A549 (cell line): ENCODE data around the gene GET4. TPM values are rescaled to one million over a fixed set of nuclear protein-coding genes. Genes with fewer than 3 reads are reported as not detected.

Experiments
- ATAC-seq, 2 experiments: fragments of 200-7000 bp in 1 of 2; fragments of >200 bp in 1 of 2; cut with Nextera tagmentation in 1 of 2; cut with Tn5 transposase in 1 of 2; 3 replicates each; pipeline versions ENCODE4 v1.8.0 to v1.9.1; 2018 to 2020; ENCODE audit warnings: mild to moderate bottlenecking in 1 of 2, moderate library complexity in 1 of 2
- CTCF ChIA-PET: fragments of 300-600 bp; sonication (Branson Sonifier 250); formaldehyde crosslinking; extraction: SDS; loops from one replicate; lab custom pipeline; 2021; ENCODE audit warnings: antibody characterized with exemption, inconsistent platforms; lab: Yijun Ruan, JAX
- POLR2A ChIA-PET: fragments of 350-600 bp; formaldehyde crosslinking; extraction: SDS; loops from one replicate; lab custom pipeline; 2021; ENCODE audit warnings: antibody characterized with exemption, inconsistent platforms; lab: Yijun Ruan, JAX
- DNase-seq, 2 experiments: peaks; one replicate each; pipeline versions ENCODE4 v3.0.0 to v3.0.0-alpha.2; 2011 to 2016; ENCODE audit warnings: low read depth in 1 of 2, low spot score in 1 of 2
- FAIRE-seq: peaks from 2 replicates; lab custom pipeline; 2011; peaks lifted over from hg19 to GRCh38; lab: Jason Lieb, UNC
- H3K27ac ChIP-seq, 2 experiments: fragments of >200 bp; sonication (Bioruptor Twin); formaldehyde crosslinking; 3 replicates each; pipeline ENCODE4 v1.5.1; 2016 to 2017
- H3K4me1 ChIP-seq: fragments of >200 bp; sonication (Bioruptor Twin); formaldehyde crosslinking; 3 replicates; pipeline ENCODE4 v1.6.1; 2016
- H3K4me2 ChIP-seq: fragments of >200 bp; sonication (Bioruptor Twin); formaldehyde crosslinking; 3 replicates; pipeline ENCODE4 v1.6.1; 2016
- H3K4me3 ChIP-seq: fragments of >200 bp; sonication (Bioruptor Twin); formaldehyde crosslinking; 3 replicates; pipeline ENCODE4 v1.5.1; 2016
- H3K9me3 ChIP-seq: fragments of >200 bp; sonication (Bioruptor Twin); formaldehyde crosslinking; 3 replicates; pipeline ENCODE4 v1.6.1; 2016
- BHLHE40 ChIP-seq: IDR thresholded peaks from 2 replicates; pipeline ENCODE4 v1.6.1; 2012; ENCODE audit warnings: low read depth, low read length, inconsistent platforms
- CBX2 ChIP-seq: fragments of 200-600 bp; sonication (generic); IDR thresholded peaks from 2 replicates; pipeline ENCODE4 v1.6.1; 2016; ENCODE audit warnings: low read depth, mild to moderate bottlenecking, borderline replicate concordance
- CEBPB ChIP-seq, 2 experiments: fragments of >200 bp in 1 of 2; sonication (Bioruptor Twin) in 1 of 2; formaldehyde crosslinking in 1 of 2; IDR thresholded peaks; 2 replicates each; pipeline ENCODE4 v1.6.1; 2012 to 2016
- FOSB ChIP-seq: fragments of 250-450 bp; sonication (Bioruptor Pico); IDR thresholded peaks from 2 replicates; pipeline ENCODE4 v1.5.0; 2020; ENCODE audit warnings: mild to moderate bottlenecking, moderate library complexity
- FOXS1 ChIP-seq: fragments of 250-450 bp; sonication (Bioruptor Pico); IDR thresholded peaks from 2 replicates; pipeline ENCODE4 v1.5.0; 2020; ENCODE audit warnings: mild to moderate bottlenecking, moderate library complexity
- GATA3 ChIP-seq: IDR thresholded peaks from 2 replicates; pipeline ENCODE4 v1.6.1; 2012; ENCODE audit warnings: borderline replicate concordance
- HOXA7 ChIP-seq: fragments of 250-450 bp; sonication (Bioruptor Pico); IDR thresholded peaks from 2 replicates; pipeline ENCODE4 v1.5.0; 2020; ENCODE audit warnings: mild to moderate bottlenecking, moderate library complexity
- KDM5A ChIP-seq: fragments of 200-600 bp; sonication (generic); IDR thresholded peaks from 2 replicates; pipeline ENCODE4 v1.6.1; 2016; ENCODE audit warnings: antibody characterized with exemption, mild to moderate bottlenecking
- MAZ ChIP-seq: fragments of 150-350 bp; IDR thresholded peaks from 2 replicates; pipeline ENCODE4 v1.6.1; 2014; ENCODE audit warnings: antibody characterized with exemption, low read depth, low read length, borderline replicate concordance
- MYC ChIP-seq: IDR thresholded peaks from 2 replicates; pipeline ENCODE4 v1.6.1; 2012; ENCODE audit warnings: mild to moderate bottlenecking, inconsistent platforms, low read length, improper control_type of control experiment, borderline replicate concordance
- NR3C1 ChIP-seq: fragments of >200 bp; sonication (Bioruptor Twin); formaldehyde crosslinking; IDR thresholded peaks from 3 replicates; pipeline ENCODE4 v1.6.1; 2017
- RARB ChIP-seq: fragments of 250-450 bp; sonication (Bioruptor Pico); IDR thresholded peaks from 2 replicates; pipeline ENCODE4 v1.8.0; 2021; ENCODE audit warnings: mild to moderate bottlenecking, moderate library complexity
- SMC3 ChIP-seq: fragments of >200 bp; sonication (Bioruptor Twin); formaldehyde crosslinking; IDR thresholded peaks from 3 replicates; pipeline ENCODE4 v1.6.1; 2018; ENCODE audit warnings: inconsistent platforms
- SREBF2 ChIP-seq: fragments of 450-650 bp; IDR thresholded peaks from 2 replicates; pipeline ENCODE4 v1.6.1; 2014; ENCODE audit warnings: mild to moderate bottlenecking, moderate library complexity
- TP53 ChIP-seq: fragments of 250-450 bp; sonication (Bioruptor Pico); IDR thresholded peaks from 2 replicates; pipeline ENCODE4 v1.5.0; 2021; ENCODE audit warnings: mild to moderate bottlenecking, moderate library complexity
- ZNF302 ChIP-seq: fragments of 250-450 bp; sonication (Bioruptor Pico); IDR thresholded peaks from 2 replicates; pipeline ENCODE4 v1.9.0; 2021; ENCODE audit warnings: inconsistent platforms, mild to moderate bottlenecking, moderate library complexity
- WGBS: methylation state at CpG from one replicate; pipeline ENCODE4 v1.1.6; 2017; ENCODE audit errors: missing lambda C conversion rate; 5-methylcytosine and 5-hydroxymethylcytosine counted together
- polyA plus RNA-seq, 4 experiments: library from polyadenylated mRNA; depleted of rRNA in 3 of 4; stranded (reverse); fragments of >200 nt; fragmentation: RNase III in 1 of 4; extraction: RNeasy Plus Mini Kit Qiagen cat#74134 plus additional on column Dnase treatment in 1 of 4; gene quantifications; 2 replicates in 3 of 4; 3 replicates in 1 of 4; pipeline ENCODE4 v1.2.3, GENCODE V29; 2011 to 2017
- TF ChIP-seq, protein P1 (sequence below): IDR thresholded peaks from 2 replicates; pipeline ENCODE4 v1.6.1; 2012
- TF ChIP-seq, protein P2 (sequence below): fragments of 200-600 bp; sonication (generic); IDR thresholded peaks from 2 replicates; pipeline ENCODE4 v1.6.1; 2016; ENCODE audit warnings: antibody characterized with exemption, mild to moderate bottlenecking, moderate library complexity
- TF ChIP-seq, protein P3 (sequence below): fragments of >200 bp; sonication (Bioruptor Twin); formaldehyde crosslinking; IDR thresholded peaks from 3 replicates; pipeline ENCODE4 v1.5.1; 2016

GET4 gene
- polyA plus RNA-seq, 2 of the 4 experiments (the other 2 are of a cell fraction): 26.1 to 37.0 TPM

DNA sequence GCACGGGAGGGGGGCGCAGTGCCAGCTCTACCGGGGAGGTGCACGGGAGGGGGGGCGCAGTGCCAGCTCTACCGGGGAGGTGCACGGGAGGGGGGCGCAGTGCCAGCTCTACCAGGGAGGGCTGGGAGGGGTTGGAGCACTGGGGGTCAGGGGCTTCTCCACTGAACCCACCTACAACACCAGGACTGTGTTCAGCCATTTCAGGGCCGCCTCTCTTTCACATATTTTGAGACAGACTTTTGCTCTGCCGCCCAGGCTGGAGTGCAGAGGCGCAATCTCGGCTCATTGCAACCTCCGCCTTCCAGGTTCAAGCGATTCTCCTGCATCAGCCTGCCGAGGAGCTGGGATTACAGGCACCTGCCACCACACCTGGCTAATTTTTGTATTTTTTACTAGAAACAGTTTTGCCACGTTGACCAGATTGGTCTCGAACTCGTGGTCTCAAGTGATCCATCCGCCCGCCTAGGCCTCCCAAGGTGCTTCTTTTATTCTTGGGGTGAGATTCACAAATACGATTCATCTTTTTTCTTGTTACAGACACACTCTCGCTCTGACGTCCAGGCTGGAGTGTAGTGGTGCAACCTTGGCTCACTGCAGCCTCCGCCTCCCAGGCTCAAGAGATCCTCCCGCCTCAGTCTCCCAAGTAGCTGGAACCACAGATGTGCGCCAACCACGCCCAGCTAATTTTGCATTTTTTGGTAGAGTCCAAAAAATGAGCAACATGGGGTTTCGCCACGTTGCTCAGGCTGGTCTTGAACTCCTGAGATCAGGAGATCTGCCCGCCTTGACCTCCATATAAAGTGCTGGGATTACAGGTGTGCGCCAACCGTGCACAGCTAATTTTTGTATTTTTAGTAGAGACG lies 41.1 kb downstream of the GET4 start:
- no peak for FAIRE-seq
- WGBS: 92% methylated on average over 25 of the region's 33 CpGs
- Histone ChIP-seq H3K27ac (no peak overlapping the region), H3K4me1 (peaks cover 17% of the 10 kb centered on the region), H3K4me3 (no peak overlapping the region), H3K4me2 (no peak overlapping the region), H3K9me3 (no peaks in the 10 kb centered on the region)
- ATAC-seq: no peak
- no peak for DNase-seq
- no peak for TF ChIP-seq MYC
- TF ChIP-seq SREBF2: no peak
- TF ChIP-seq, protein P1, sequence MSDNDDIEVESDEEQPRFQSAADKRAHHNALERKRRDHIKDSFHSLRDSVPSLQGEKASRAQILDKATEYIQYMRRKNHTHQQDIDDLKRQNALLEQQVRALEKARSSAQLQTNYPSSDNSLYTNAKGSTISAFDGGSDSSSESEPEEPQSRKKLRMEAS: no peak
- no peak for TF ChIP-seq TP53
- TF ChIP-seq BHLHE40: no peak
- TF ChIP-seq CEBPB (IDR thresholded peaks at IDR 0.05): no peak
- TF ChIP-seq GATA3: no peak
- no peak for TF ChIP-seq ZNF302 (CRISPR knock-in tag)
- TF ChIP-seq NR3C1: no peak
- no peak for TF ChIP-seq CBX2
- no peak for TF ChIP-seq FOXS1 (CRISPR knock-in tag)
- TF ChIP-seq, protein P2, sequence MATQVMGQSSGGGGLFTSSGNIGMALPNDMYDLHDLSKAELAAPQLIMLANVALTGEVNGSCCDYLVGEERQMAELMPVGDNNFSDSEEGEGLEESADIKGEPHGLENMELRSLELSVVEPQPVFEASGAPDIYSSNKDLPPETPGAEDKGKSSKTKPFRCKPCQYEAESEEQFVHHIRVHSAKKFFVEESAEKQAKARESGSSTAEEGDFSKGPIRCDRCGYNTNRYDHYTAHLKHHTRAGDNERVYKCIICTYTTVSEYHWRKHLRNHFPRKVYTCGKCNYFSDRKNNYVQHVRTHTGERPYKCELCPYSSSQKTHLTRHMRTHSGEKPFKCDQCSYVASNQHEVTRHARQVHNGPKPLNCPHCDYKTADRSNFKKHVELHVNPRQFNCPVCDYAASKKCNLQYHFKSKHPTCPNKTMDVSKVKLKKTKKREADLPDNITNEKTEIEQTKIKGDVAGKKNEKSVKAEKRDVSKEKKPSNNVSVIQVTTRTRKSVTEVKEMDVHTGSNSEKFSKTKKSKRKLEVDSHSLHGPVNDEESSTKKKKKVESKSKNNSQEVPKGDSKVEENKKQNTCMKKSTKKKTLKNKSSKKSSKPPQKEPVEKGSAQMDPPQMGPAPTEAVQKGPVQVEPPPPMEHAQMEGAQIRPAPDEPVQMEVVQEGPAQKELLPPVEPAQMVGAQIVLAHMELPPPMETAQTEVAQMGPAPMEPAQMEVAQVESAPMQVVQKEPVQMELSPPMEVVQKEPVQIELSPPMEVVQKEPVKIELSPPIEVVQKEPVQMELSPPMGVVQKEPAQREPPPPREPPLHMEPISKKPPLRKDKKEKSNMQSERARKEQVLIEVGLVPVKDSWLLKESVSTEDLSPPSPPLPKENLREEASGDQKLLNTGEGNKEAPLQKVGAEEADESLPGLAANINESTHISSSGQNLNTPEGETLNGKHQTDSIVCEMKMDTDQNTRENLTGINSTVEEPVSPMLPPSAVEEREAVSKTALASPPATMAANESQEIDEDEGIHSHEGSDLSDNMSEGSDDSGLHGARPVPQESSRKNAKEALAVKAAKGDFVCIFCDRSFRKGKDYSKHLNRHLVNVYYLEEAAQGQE: no peak
- no peak for TF ChIP-seq RARB (CRISPR knock-in tag)
- TF ChIP-seq, protein P3, sequence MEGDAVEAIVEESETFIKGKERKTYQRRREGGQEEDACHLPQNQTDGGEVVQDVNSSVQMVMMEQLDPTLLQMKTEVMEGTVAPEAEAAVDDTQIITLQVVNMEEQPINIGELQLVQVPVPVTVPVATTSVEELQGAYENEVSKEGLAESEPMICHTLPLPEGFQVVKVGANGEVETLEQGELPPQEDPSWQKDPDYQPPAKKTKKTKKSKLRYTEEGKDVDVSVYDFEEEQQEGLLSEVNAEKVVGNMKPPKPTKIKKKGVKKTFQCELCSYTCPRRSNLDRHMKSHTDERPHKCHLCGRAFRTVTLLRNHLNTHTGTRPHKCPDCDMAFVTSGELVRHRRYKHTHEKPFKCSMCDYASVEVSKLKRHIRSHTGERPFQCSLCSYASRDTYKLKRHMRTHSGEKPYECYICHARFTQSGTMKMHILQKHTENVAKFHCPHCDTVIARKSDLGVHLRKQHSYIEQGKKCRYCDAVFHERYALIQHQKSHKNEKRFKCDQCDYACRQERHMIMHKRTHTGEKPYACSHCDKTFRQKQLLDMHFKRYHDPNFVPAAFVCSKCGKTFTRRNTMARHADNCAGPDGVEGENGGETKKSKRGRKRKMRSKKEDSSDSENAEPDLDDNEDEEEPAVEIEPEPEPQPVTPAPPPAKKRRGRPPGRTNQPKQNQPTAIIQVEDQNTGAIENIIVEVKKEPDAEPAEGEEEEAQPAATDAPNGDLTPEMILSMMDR: no peak
- no peak for TF ChIP-seq MAZ
- TF ChIP-seq SMC3: no peak
- no peak for TF ChIP-seq KDM5A
- CTCF ChIA-PET: interaction anchor here (1.2 to 2.5 kb wide), 2 partner anchors 9 to 148 kb away, joined by 3 to 12 read pairs; no protein-coding TSS in a partner anchor
- POLR2A ChIA-PET: no interaction called here

DNA sequence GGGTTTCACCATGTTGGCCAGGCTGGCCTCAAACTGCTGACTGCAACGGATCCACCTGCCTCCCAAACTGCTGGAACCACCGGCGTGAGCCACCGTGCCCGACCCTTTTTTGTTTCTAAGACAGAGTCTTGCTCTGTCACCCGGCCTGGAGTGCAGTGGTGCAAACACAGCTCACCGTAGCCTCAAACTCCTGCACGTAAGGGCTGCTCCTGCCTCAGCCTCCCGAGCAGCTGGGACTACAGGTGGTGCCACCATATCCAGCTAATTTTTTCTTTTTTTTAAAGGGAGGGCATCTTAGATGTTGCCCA lies 41.7 kb downstream of the GET4 start:
- no peaks in the 10 kb centered on the region for H3K9me3 ChIP-seq
- ATAC-seq: no peak
- POLR2A ChIA-PET: no interaction called here
- no peak overlapping the region for H3K27ac ChIP-seq
- DNase-seq: no peak
- no peak for FAIRE-seq
- peaks cover 17% of the 10 kb centered on the region for H3K4me1 ChIP-seq
- TF ChIP-seq BHLHE40 (no peak), HOXA7 (CRISPR knock-in tag) (no peak), FOSB (no peak)
- 79% methylated on average over 9 of the region's 9 CpGs for WGBS
- CTCF ChIA-PET: interaction anchor here (1.0 to 2.5 kb wide), 2 partner anchors 10 to 193 kb away, joined by 6 to 12 read pairs; no protein-coding TSS in a partner anchor
- H3K4me3 ChIP-seq: no peak overlapping the region
- no peak overlapping the region for H3K4me2 ChIP-seq
